Stimulated activated memory B cell treated with anti-CD40 and anti-IgM and Interleukin-4, amounts not matched to agents 10 μg/mL and 1 μg/mL and 100 μg/mL, for 72 hours (primary cell): Measurements from ENCODE around the gene GRM4.
A peak's percentile ranks its signal among the peaks of the same experiment; 100 is the strongest.

ENCODE experiments used
- ATAC-seq: fragments of 150-1000 bp; cut with Tn5 transposase; 2 replicates; pipeline ENCODE4 v1.10.0; 2021
- H3K27ac Mint-ChIP-seq: one replicate; pipeline ENCODE4 v1.8.0; 2022; ENCODE audit warnings: mild to moderate bottlenecking, mixed read lengths
- H3K27me3 Mint-ChIP-seq: one replicate; pipeline ENCODE4 v1.8.0; 2022; ENCODE audit warnings: mixed read lengths
- H3K36me3 Mint-ChIP-seq: one replicate; pipeline ENCODE4 v1.8.0; 2022; ENCODE audit warnings: mixed read lengths
- H3K4me1 Mint-ChIP-seq: one replicate; pipeline ENCODE4 v1.8.0; 2022; ENCODE audit warnings: mixed read lengths
- H3K4me3 Mint-ChIP-seq: one replicate; pipeline ENCODE4 v1.8.0; 2022; ENCODE audit warnings: mild to moderate bottlenecking, moderate library complexity, mixed read lengths
- H3K9me3 Mint-ChIP-seq: one replicate; pipeline ENCODE4 v1.8.0; 2022; ENCODE audit warnings: mixed read lengths

The GRM4 gene

DNA sequence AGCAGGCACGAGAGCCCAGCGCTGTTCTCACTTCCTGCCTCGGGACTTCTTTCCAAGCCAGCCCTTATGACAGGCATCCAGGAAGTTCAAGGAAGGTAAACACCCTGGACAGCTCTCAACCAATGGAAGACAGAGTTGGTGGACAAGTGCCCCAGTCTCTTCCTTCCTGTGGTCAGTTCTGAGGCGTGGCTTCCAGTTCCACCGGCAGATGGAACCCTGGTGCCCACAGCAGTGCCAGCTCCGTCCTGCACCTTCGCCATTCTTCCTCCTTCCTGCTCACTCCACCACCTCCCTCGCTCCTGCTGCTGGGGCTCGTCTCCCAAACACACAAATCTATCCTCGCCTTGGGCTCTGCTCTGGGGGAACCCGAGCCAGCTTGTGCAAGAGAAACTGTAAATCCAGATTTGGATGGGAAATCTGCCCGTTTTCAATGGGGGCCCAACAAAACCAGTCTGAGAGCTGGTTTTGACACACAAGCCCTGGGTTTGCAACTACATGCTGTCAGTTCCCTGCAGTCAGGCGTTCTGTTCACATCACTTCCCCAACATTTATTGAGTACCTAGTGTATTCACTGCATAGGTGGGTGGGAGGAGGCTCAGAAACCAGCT is 162.7 kb downstream of the GRM4 start:
- Mint-ChIP-seq H3K27ac (no peak overlapping the region), H3K9me3 (no peaks in the 10 kb centered on the region), H3K27me3 (peaks cover 38% of the 10 kb centered on the region), H3K4me3 (no peak overlapping the region), H3K36me3 (no peaks in the 10 kb centered on the region), H3K4me1 (no peaks in the 10 kb centered on the region)
- ATAC-seq = no peak

- H3K36me3 Mint-ChIP-seq = no peaks in the 10 kb centered on the region
- ATAC-seq = no peak
- no peak overlapping the region for H3K4me3 Mint-ChIP-seq
- no peaks in the 10 kb centered on the region for H3K9me3 Mint-ChIP-seq
- H3K4me1 Mint-ChIP-seq = no peaks in the 10 kb centered on the region
- no peak overlapping the region for H3K27ac Mint-ChIP-seq
- H3K27me3 Mint-ChIP-seq = peaks cover 51% of the 10 kb centered on the region
Observed at GRCh38 chr6:33981861-33982260, 164.0 kb downstream of the GRM4 start.

DNA sequence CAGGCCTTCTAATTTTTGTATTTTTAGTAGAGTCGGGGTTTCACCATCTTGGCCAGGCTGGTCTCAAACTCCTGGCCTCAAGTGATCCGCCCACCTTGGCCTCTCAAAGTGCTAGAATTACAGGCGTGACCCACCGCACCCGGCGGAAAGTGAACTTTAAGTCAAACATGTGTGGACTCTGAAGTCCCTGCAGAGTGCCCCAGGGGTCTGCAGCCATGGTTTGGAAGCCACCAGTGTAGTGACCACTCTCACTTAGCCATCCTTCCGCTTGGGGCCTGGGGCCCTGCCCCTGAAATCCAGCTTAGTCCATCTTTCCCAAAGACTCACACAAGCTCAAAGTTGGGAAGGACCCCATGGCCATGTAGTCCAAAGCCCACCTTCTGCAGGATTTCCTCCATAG is 164.5 kb downstream of the GRM4 start:
- no peak for ATAC-seq
- peaks cover 56% of the 10 kb centered on the region for H3K27me3 Mint-ChIP-seq
- no peak overlapping the region for H3K4me3 Mint-ChIP-seq
- H3K4me1 Mint-ChIP-seq = no peaks in the 10 kb centered on the region
- no peaks in the 10 kb centered on the region for H3K36me3 Mint-ChIP-seq
- H3K9me3 Mint-ChIP-seq = no peaks in the 10 kb centered on the region
- H3K27ac Mint-ChIP-seq = no peak overlapping the region

GRCh38 chr6:33980176-33981175 is 165.4 kb downstream of the GRM4 start:
- H3K27ac Mint-ChIP-seq = no peak overlapping the region
- H3K4me3 Mint-ChIP-seq = no peak overlapping the region
- no peaks in the 10 kb centered on the region for H3K36me3 Mint-ChIP-seq
- peak; percentile 31 for ATAC-seq
- no peaks in the 10 kb centered on the region for H3K9me3 Mint-ChIP-seq
- H3K4me1 Mint-ChIP-seq = no peaks in the 10 kb centered on the region
- H3K27me3 Mint-ChIP-seq = peaks cover 62% of the 10 kb centered on the region

- no peak overlapping the region for H3K4me3 Mint-ChIP-seq
- H3K27me3 Mint-ChIP-seq = peaks cover 65% of the 10 kb centered on the region
- H3K4me1 Mint-ChIP-seq = no peaks in the 10 kb centered on the region
- H3K9me3 Mint-ChIP-seq = no peaks in the 10 kb centered on the region
- ATAC-seq = no peak
- H3K27ac Mint-ChIP-seq = no peak overlapping the region
- H3K36me3 Mint-ChIP-seq = no peaks in the 10 kb centered on the region
Observed at GRCh38 chr6:33979750-33980149, 166.1 kb downstream of the GRM4 start.

DNA sequence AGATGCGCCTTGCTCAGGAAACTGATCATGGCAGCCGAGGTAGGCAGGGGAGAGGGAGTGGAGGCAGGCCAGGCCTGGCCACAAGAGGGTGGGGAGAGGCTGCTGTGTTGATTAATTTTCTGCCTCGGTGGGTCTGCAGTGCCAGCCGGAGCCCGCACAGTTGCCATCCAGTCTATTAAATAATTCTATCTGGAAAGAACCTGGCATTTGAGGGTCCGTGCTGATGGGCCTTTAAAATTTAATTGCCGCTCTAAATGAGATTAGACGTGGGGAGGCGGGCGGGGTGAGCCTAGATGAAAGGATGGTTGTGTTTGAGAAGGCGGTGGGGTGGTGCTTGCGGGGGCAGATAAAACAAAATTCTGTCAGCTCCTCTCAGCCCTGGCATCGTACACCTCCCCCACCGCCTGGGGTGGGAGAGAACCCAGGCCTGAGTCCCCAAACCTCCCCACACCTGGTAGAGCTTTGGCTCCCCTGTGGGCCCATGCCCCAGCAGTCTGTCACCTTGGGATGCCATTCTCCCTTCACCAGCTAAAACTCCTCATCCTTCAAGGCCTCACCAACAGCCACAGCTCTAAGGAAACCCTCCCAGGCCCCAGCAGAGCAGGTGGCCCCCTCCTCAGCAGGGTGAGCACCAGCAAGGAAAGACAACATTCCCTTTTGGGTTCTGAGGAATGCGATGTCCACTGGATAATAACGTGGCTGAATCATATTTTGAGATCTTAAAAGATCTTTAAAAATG is 167.3 kb downstream of the GRM4 start:
- peaks cover 60% of the 10 kb centered on the region for H3K27me3 Mint-ChIP-seq
- ATAC-seq = no peak
- H3K9me3 Mint-ChIP-seq = no peaks in the 10 kb centered on the region
- no peaks in the 10 kb centered on the region for H3K4me1 Mint-ChIP-seq
- no peak overlapping the region for H3K4me3 Mint-ChIP-seq
- H3K27ac Mint-ChIP-seq = no peak overlapping the region
- H3K36me3 Mint-ChIP-seq = no peaks in the 10 kb centered on the region

DNA sequence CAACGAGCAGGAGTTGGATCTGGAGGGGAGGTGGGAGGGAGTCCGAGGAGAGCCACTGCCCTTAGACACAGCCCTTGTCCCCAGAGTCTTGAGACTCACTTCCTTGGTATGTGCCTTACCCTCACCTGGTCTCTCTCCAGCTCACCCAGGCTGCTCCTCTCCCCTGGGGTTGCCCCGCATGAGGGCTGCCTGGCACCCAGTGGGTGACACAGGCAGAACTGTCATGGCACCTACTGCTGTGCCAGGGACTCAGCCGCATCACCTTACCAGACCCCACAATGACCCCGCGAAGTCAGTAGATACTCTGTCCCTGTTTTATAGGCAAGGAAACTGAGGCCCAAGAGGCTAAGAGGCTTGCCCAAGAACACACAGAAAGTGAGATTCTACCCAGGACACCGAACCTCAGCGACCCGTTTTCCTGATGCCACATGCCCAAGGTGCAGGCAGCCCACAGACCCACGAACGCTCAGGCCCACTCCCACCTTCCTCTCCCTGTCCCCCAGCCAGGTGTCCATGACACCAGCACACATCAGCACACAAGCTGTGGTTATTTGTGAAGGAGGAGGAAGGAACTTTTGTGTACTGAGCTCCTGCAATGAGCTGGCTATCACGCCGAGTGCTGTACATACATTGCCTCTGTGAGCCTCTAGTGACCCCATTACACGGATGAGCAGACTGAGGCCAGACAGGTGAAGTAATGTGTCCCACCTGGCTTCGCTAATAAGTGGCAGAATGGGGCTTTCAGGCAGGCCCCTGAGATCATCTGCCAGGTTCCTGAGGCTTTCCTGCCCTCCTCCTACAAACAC is 168.1 kb downstream of the GRM4 start:
- Mint-ChIP-seq H3K27ac (no peak overlapping the region), H3K4me3 (no peak overlapping the region), H3K36me3 (no peaks in the 10 kb centered on the region), H3K4me1 (no peaks in the 10 kb centered on the region), H3K27me3 (peaks cover 57% of the 10 kb centered on the region), H3K9me3 (no peaks in the 10 kb centered on the region)
- ATAC-seq = no peak

- H3K27ac Mint-ChIP-seq = no peak overlapping the region
- peaks cover under 1% of the 10 kb centered on the region for H3K9me3 Mint-ChIP-seq
- no peaks in the 10 kb centered on the region for H3K36me3 Mint-ChIP-seq
- peaks cover 57% of the 10 kb centered on the region for H3K27me3 Mint-ChIP-seq
- H3K4me3 Mint-ChIP-seq = no peak overlapping the region
- no peak for ATAC-seq
- no peaks in the 10 kb centered on the region for H3K4me1 Mint-ChIP-seq
Observed at GRCh38 chr6:33976437-33977360, 169.2 kb downstream of the GRM4 start.

DNA sequence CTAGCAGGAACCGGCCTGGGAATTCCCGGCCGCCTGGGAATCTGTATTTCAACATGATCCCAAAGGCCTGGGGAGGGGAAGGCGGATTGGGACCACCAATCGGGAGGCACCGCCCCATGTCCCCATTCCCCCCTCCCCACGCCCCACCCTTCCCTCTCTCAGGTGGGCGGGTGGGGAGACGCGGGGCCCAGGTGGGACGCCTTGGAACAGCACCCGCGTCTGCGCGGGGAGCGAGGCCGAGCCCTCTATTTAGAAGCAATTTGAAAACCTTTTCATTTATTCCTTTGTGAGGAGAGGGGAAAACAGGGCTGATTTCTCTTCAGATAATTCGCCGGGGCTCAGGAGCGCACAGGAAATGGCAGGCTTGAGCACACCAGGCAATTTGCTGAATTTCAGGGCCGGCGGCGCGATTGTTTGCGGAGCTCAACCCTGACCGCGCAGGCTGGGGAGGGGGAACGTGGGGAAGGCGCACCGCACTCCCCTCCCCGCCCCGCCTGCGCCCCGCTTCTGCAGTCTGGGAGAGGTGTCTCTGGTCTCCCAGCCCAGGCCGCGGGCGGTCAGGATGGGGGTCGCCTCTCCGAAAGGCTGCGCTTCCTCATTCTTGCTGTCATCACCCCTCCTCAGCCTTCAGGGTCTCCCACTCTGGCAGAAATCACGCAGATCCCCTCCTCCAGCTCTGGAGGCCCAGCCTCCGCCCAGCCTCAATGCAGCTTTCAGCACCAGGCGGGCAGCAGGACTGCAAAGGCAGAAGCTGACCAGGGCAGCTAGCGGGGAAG is 170.0 kb downstream of the GRM4 start:
- no peak for ATAC-seq
- H3K4me1 Mint-ChIP-seq = no peaks in the 10 kb centered on the region
- no peak overlapping the region for H3K27ac Mint-ChIP-seq
- H3K27me3 Mint-ChIP-seq = peaks cover 58% of the 10 kb centered on the region
- H3K4me3 Mint-ChIP-seq = no peak overlapping the region
- peaks cover 3% of the 10 kb centered on the region for H3K9me3 Mint-ChIP-seq
- no peaks in the 10 kb centered on the region for H3K36me3 Mint-ChIP-seq

GRCh38 chr6:33974471-33974870 is 171.4 kb downstream of the GRM4 start:
- ATAC-seq = no peak
- Mint-ChIP-seq H3K4me1 (no peaks in the 10 kb centered on the region), H3K4me3 (no peak overlapping the region), H3K9me3 (peaks cover 3% of the 10 kb centered on the region), H3K27me3 (peaks cover 63% of the 10 kb centered on the region), H3K27ac (no peak overlapping the region), H3K36me3 (no peaks in the 10 kb centered on the region)

DNA sequence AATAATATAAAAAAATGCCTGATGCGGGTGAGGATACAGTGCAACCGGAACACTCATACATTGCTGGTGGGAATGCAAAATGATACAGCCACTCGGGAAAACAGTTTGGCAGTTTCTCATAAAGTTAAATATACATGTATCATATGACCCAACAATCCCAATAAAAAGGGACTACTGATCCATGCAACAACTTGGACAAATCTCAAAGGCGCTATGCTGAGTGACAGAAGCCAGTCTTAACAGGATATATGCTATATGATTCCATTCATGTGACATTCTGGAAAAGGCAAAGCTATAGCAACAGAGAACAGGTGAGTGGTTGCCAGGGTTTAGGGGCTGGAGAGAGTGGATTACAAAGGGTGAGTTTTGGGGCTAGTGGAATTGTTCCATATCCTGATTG is 171.9 kb downstream of the GRM4 start:
- no peaks in the 10 kb centered on the region for H3K36me3 Mint-ChIP-seq
- no peak for ATAC-seq
- no peak overlapping the region for H3K27ac Mint-ChIP-seq
- no peaks in the 10 kb centered on the region for H3K4me1 Mint-ChIP-seq
- peaks cover 61% of the 10 kb centered on the region for H3K27me3 Mint-ChIP-seq
- peaks cover 3% of the 10 kb centered on the region for H3K9me3 Mint-ChIP-seq
- H3K4me3 Mint-ChIP-seq = no peak overlapping the region

DNA sequence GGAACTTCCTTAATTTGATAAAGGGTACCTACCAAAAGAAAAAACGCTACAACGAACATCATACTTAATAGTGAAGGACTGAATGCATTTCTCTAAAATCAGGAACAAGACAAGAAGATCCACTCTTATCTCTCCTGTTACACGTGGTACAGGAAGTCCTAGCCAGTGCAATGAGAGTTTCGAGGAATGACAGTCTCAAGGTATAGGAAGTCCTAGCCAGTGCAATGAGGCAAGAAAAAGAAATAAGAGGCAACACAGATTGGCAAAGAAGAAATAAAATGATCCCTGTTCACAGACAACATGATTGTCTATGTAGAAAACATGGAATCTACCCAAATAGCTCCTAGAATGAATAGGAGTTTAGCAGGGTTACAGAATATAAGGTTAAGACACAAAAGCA is 174.3 kb downstream of the GRM4 start:
- Mint-ChIP-seq H3K36me3 (no peaks in the 10 kb centered on the region), H3K27ac (no peak overlapping the region), H3K9me3 (peaks cover 3% of the 10 kb centered on the region), H3K27me3 (peaks cover 61% of the 10 kb centered on the region), H3K4me3 (no peak overlapping the region), H3K4me1 (no peaks in the 10 kb centered on the region)
- ATAC-seq = no peak
